ENCODE results near the gene PEPD.

The PEPD gene

GRCh38 chr19:33501693-33502356 is 19.8 kb downstream of the PEPD start:
- no peak for TF ChIP-seq CTCF (conservative IDR thresholded peaks at IDR 0.05)
- H3K27ac ChIP-seq: no peak overlapping the region

GRCh38 chr19:33500991-33501390 is 20.6 kb downstream of the PEPD start:
- TF ChIP-seq CTCF (conservative IDR thresholded peaks at IDR 0.05): no peak
- no peak overlapping the region for H3K27ac ChIP-seq

- no peak overlapping the region for H3K27ac ChIP-seq
- no peak for TF ChIP-seq CTCF (conservative IDR thresholded peaks at IDR 0.05)
Observed at GRCh38 chr19:33500586-33500985, 21.0 kb downstream of the PEPD start.

GRCh38 chr19:33499671-33500506 is 21.7 kb downstream of the PEPD start:
- no peak overlapping the region for H3K27ac ChIP-seq
- TF ChIP-seq CTCF (conservative IDR thresholded peaks at IDR 0.05): no peak

GRCh38 chr19:33499248-33499647 is 22.3 kb downstream of the PEPD start:
- H3K27ac ChIP-seq: no peak overlapping the region
- no peak for TF ChIP-seq CTCF (conservative IDR thresholded peaks at IDR 0.05)

- no peak for TF ChIP-seq CTCF (conservative IDR thresholded peaks at IDR 0.05)
Observed at GRCh38 chr19:33498391-33499000, 23.1 kb downstream of the PEPD start.

GRCh38 chr19:33497778-33498175 is 23.8 kb downstream of the PEPD start:
- no peak for TF ChIP-seq CTCF (conservative IDR thresholded peaks at IDR 0.05)
- no peak overlapping the region for H3K27ac ChIP-seq

More at GRCh38 chr19:33498391-33499000, 23.1 kb downstream of the PEPD start:
- no peak overlapping the region for H3K27ac ChIP-seq
